VCaP (cell line): ENCODE measurements around the gene NAA25.

Experiments used
- H3K27ac ChIP-seq: fragments of 450-650 bp; 2 replicates; pipeline ENCODE4 v1.5.1; 2017
- CTCF ChIP-seq: fragments of 450-650 bp; conservative IDR thresholded peaks from 2 replicates; pipeline ENCODE4 v1.5.1; 2017; ENCODE audit warnings: mild to moderate bottlenecking, moderate library complexity

Gene NAA25

GRCh38 chr12:111997300-111997699 lies 111.3 kb downstream of the NAA25 start:
- H3K27ac ChIP-seq = no peak overlapping the region

GRCh38 chr12:111995782-111996480 lies 112.7 kb downstream of the NAA25 start:
- no peak for TF ChIP-seq CTCF
- H3K27ac ChIP-seq = peak overlapping the region; percentile 57; the same call in 1 of the 2 replicates

More at GRCh38 chr12:111997300-111997699, 111.3 kb downstream of the NAA25 start:
- TF ChIP-seq CTCF = no peak

- H3K27ac ChIP-seq = peak overlapping the region; percentile 57
Observed at GRCh38 chr12:111994211-111995111, 114.1 kb downstream of the NAA25 start.

- H3K27ac ChIP-seq = peak overlapping the region; percentile 57
- TF ChIP-seq CTCF = no peak
Observed at GRCh38 chr12:111993292-111994150, 115.1 kb downstream of the NAA25 start.

GRCh38 chr12:111992464-111992863 lies 116.1 kb downstream of the NAA25 start:
- peak overlapping the region; percentile 57 for H3K27ac ChIP-seq
- TF ChIP-seq CTCF = no peak

GRCh38 chr12:111991946-111992345 lies 116.6 kb downstream of the NAA25 start:
- no peak overlapping the region for H3K27ac ChIP-seq
- no peak for TF ChIP-seq CTCF

- no peak overlapping the region for H3K27ac ChIP-seq
- no peak for TF ChIP-seq CTCF
Observed at GRCh38 chr12:111991535-111991934, 117.0 kb downstream of the NAA25 start.
